Measurements from ENCODE around the gene IGIP. TPM values are rescaled to one million over a fixed set of nuclear protein-coding genes. Genes with fewer than 3 reads are reported as not detected.

Gene IGIP
- total RNA-seq, 1 donor from 2014 or later: 2.6 TPM

DNA sequence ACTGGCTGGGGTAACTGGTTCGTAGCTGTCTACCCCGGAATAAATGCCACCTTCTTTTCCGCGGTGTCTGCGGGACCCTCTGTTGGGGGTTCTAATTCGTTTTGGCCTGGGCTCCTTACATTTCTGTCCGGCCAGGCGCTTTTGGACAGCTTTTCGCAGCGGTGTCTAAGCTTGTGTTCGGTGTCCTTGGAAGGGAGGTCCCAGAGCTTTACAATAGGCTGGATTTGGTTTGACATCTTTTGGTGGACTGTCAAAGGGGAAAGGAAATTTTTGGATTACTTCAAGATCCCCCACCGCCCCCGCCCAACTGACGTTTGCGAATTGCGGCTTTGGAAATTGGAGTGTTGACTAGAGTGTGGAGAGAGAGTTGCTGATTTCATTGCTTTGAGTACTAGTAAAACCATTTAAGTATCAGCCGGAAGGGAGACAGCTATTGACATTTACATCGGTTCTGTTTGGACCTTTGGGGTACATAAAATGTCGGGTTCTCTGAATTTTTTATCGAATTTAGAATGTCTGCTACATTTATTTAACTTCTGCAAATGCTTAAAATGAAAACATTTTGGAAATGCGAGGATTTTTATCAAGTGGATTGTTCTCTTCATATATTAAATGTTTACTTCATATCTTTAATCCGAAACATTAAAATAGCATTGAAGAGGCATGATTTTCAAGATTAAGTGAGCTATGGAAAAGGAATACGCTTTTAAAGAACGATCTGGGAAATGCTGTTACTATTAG lies 16.5 kb upstream of the IGIP start:
- peak overlapping the region; percentile 63 for H3K27ac Mint-ChIP-seq
- peak overlapping the region; percentile 96 for H3K4me3 Mint-ChIP-seq
- peaks cover 88% of the 10 kb centered on the region for H3K27me3 Mint-ChIP-seq
- TF ChIP-seq, protein P1, sequence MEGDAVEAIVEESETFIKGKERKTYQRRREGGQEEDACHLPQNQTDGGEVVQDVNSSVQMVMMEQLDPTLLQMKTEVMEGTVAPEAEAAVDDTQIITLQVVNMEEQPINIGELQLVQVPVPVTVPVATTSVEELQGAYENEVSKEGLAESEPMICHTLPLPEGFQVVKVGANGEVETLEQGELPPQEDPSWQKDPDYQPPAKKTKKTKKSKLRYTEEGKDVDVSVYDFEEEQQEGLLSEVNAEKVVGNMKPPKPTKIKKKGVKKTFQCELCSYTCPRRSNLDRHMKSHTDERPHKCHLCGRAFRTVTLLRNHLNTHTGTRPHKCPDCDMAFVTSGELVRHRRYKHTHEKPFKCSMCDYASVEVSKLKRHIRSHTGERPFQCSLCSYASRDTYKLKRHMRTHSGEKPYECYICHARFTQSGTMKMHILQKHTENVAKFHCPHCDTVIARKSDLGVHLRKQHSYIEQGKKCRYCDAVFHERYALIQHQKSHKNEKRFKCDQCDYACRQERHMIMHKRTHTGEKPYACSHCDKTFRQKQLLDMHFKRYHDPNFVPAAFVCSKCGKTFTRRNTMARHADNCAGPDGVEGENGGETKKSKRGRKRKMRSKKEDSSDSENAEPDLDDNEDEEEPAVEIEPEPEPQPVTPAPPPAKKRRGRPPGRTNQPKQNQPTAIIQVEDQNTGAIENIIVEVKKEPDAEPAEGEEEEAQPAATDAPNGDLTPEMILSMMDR (conservative IDR thresholded peaks at IDR 0.05): no peak
- H3K36me3 Mint-ChIP-seq: no peaks in the 10 kb centered on the region
- no peak for DNase-seq (ENCODE audit: extremely low spot score, unreplicated experiment)
- H3K4me1 Mint-ChIP-seq (ENCODE audit: unreplicated experiment): peaks cover 14% of the 10 kb centered on the region
- no peaks in the 10 kb centered on the region for H3K9me3 Mint-ChIP-seq

DNA sequence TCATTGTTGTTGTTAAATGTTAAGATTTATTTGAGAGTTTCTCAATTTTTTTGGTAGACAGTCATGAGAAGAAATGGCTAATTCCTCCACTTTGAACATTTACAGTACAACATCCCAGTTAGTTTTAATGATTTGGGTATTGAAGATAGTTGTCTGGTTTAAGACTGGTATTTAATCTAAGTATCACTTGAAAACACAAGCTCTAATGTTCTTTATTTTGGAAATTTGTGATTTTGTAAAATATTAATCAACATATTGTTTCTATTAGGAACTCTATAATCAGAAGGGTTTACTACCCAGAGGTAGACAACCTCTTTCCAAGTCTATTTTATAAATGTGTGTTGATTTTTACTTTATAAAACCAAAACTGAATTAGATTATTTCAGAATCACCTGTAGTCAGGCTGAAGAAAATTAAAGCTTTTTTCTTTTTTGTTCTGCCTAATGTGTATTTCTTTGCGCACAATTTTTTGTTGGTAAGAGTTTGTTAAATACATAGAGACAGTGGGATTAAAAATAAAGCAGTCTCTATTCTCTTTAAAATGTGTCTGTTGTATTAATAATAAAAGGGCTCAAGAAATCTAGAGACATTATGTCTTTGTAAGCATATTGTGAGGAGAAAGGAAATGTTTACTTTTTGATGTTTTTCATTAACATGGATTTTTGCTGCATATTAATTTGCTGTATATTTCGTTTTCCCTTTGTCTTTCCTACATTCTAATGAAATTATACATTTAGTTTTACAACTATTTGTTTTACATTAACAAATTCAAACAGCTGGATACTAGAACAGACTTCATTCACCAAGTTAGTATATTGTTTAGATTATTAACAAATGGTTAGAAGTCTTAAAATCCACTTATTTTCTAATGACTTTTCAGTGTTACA lies 15.7 kb upstream of the IGIP start:
- Mint-ChIP-seq H3K27ac (no peak overlapping the region), H3K27me3 (peaks cover 80% of the 10 kb centered on the region), H3K36me3 (no peaks in the 10 kb centered on the region)

DNA sequence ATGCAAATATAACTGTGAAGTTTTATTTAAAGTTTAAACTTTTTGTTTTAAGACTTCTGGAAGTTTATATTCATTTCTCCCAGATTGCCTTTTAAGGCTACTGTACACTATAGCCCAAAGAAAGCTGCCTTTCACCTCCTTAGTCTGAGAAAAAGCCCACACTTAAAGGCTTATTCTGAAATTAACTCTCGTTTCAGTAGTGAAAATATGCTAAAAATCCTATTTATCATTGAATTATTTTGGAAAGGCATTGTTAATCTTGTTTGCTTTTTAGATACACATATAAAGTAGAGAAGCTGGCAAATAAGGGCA lies 15.1 kb upstream of the IGIP start:
- peak overlapping the region; percentile 57 for H3K4me3 Mint-ChIP-seq
- peaks cover 74% of the 10 kb centered on the region for H3K27me3 Mint-ChIP-seq
- H3K4me1 Mint-ChIP-seq (ENCODE audit: unreplicated experiment): peaks cover 21% of the 10 kb centered on the region

More for the DNA sequence above, 15.7 kb upstream of the IGIP start:
- no peak for DNase-seq (ENCODE audit: extremely low spot score, unreplicated experiment)
- no peaks in the 10 kb centered on the region for H3K9me3 Mint-ChIP-seq
- TF ChIP-seq, protein P1 (conservative IDR thresholded peaks at IDR 0.05): no peak
- peaks cover 19% of the 10 kb centered on the region for H3K4me1 Mint-ChIP-seq (ENCODE audit: unreplicated experiment)
- H3K4me3 Mint-ChIP-seq: peak overlapping the region; percentile 11

DNA sequence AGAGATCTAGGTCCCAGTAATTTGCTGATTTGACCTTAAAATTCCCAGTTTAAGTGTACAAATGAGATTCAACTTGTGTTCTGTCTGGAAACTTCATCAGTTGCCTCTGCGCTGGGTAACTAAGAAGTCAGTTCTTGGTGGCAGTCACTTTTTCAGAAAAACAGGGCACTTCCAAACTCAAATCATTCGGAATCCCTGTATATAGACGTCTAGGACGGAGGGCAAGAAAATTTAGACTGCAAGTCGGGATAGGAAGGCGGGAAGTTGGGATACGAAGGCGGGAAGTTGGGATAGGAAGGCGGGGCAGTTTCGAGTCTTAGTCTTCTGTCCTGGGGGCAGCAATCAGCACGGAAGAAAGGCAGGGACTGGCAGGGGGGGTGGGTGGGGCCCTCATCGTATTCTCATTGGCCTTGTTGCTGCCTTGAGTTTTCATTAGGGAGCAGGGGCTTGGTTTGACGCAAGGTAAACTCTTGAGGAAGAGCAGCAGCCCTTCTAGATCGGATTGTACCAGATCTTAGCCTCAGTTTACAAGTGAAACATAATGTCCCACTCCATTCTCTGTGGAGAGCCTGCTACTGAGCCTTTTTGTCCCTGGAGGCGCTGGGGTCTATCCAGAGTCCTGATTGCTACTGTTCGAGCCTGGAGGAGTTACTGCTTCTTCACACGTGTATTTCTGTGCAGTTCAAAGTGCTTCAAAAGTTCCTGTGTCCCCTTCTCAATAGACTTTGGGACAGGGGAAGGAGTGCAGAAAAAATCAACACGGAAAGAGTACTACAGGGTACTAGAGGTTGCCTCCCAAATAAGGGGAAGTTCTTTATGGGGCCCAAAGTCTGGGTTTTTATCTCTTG lies 14.5 kb upstream of the IGIP start:
- Mint-ChIP-seq H3K27ac (no peak overlapping the region), H3K27me3 (peaks cover 67% of the 10 kb centered on the region), H3K36me3 (no peaks in the 10 kb centered on the region), H3K4me3 (peak overlapping the region; percentile 57), H3K4me1 (ENCODE audit: unreplicated experiment) (peaks cover 24% of the 10 kb centered on the region), H3K9me3 (no peaks in the 10 kb centered on the region)
- DNase-seq (ENCODE audit: extremely low spot score, unreplicated experiment): no peak
- TF ChIP-seq, protein P1 (conservative IDR thresholded peaks at IDR 0.05): no peak

More for the DNA sequence above, 15.1 kb upstream of the IGIP start:
- no peaks in the 10 kb centered on the region for H3K9me3 Mint-ChIP-seq
- H3K27ac Mint-ChIP-seq: no peak overlapping the region
- no peaks in the 10 kb centered on the region for H3K36me3 Mint-ChIP-seq
- DNase-seq (ENCODE audit: extremely low spot score, unreplicated experiment): no peak
- TF ChIP-seq, protein P1 (conservative IDR thresholded peaks at IDR 0.05): no peak

DNA sequence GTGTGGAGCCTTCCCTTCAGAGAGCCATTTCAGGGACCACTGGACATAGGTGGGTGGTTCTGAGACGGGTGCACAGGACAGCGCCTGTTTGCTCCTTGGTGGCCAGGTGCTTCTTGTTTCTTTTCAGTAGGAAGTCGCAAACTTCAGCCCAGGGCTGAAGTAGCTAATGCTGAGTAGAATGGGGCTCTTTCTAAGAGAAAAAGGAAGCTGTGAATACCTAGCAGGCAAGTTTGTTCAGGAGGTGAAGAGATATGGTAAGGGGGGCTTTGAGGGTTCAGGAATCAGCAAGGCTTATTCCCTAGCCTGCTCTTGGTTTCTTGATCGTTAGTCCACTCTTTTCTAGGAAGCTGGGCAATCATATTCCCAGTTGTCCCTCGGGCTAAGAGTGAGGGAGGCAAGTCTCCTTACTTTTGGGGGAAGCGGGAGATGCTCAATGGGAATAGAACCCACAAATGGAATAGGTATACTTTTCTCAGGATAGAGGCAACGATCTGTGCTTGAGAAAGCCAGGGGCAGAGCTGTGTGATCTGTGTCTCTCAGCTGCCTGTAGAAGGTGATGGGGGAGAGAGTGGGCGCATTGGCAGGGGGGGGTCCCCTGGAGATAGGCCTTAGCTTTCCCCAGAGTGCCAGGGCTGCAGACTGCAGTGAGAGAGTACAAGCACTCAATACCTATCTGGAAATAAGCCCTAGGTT lies 13.7 kb upstream of the IGIP start:
- H3K4me1 Mint-ChIP-seq (ENCODE audit: unreplicated experiment): peaks cover 25% of the 10 kb centered on the region
- DNase-seq (ENCODE audit: extremely low spot score, unreplicated experiment): no peak
- no peaks in the 10 kb centered on the region for H3K9me3 Mint-ChIP-seq
- TF ChIP-seq, protein P1 (conservative IDR thresholded peaks at IDR 0.05): no peak
- peak overlapping the region; percentile 35 for H3K4me3 Mint-ChIP-seq
- no peaks in the 10 kb centered on the region for H3K36me3 Mint-ChIP-seq
- peaks cover 62% of the 10 kb centered on the region for H3K27me3 Mint-ChIP-seq
- no peak overlapping the region for H3K27ac Mint-ChIP-seq

Measured in type B pancreatic cell (in vitro differentiated cells).